T-helper 17 cell (primary cell): ENCODE results near the gene ALCAM. TPM values are rescaled to one million over a fixed set of nuclear protein-coding genes. Genes with fewer than 3 reads are reported as not detected.

Experiments
- ATAC-seq: fragments of 150-1000 bp; cut with Tn5 transposase; 2 replicates; pipeline ENCODE4 v1.10.0; 2021; ENCODE audit warnings: mild to moderate bottlenecking, moderate library complexity
- DNase-seq, 3 donors: peaks; one replicate each; pipeline versions ENCODE4 v3.0.0 to v3.0.0-alpha.2; 2020 to 2021
- H3K9me3 ChIP-seq: one replicate; pipeline ENCODE4 v1.7.0; 2013; ENCODE audit warnings: low read length, mild to moderate bottlenecking; ENCODE audit not compliant: control insufficient read depth, poor library complexity, severe bottlenecking
- H3K27ac Mint-ChIP-seq: one replicate; pipeline ENCODE4 v1.8.0; 2022; ENCODE audit warnings: mild to moderate bottlenecking, moderate library complexity, mixed read lengths
- H3K27me3 Mint-ChIP-seq: one replicate; pipeline ENCODE4 v1.8.0; 2022; ENCODE audit warnings: mixed read lengths
- H3K36me3 Mint-ChIP-seq: one replicate; pipeline ENCODE4 v1.8.0; 2022; ENCODE audit warnings: low read depth, mixed read lengths
- H3K4me1 Mint-ChIP-seq: one replicate; pipeline ENCODE4 v1.8.0; 2022; ENCODE audit warnings: mild to moderate bottlenecking, mixed read lengths
- H3K4me3 Mint-ChIP-seq: one replicate; pipeline ENCODE4 v1.8.0; 2022; ENCODE audit warnings: mild to moderate bottlenecking, moderate library complexity, mixed read lengths
- total RNA-seq, 4 donors: library from RNA in 2 of 4; stranded (reverse) in 2 of 4; gene quantifications; one replicate each; pipeline ENCODE4 v1.2.3 and lab custom pipeline; 2022 to 2026

The ALCAM gene
- total RNA-seq, 2 donors from 2014 or later: 8.4 TPM

- H3K9me3 ChIP-seq: no peaks in the 10 kb centered on the region
- no peak for ATAC-seq
Observed at GRCh38 chr3:105616374-105617121, 249.8 kb downstream of the ALCAM start.

GRCh38 chr3:105618556-105618955 is 251.8 kb downstream of the ALCAM start:
- no peaks in the 10 kb centered on the region for H3K36me3 Mint-ChIP-seq
- no peak overlapping the region for H3K4me3 Mint-ChIP-seq
- H3K27me3 Mint-ChIP-seq: peaks cover 4% of the 10 kb centered on the region
- DNase-seq (no peak), ATAC-seq (no peak)
- no peaks in the 10 kb centered on the region for H3K9me3 ChIP-seq
- no peak overlapping the region for H3K27ac Mint-ChIP-seq
- no peaks in the 10 kb centered on the region for H3K4me1 Mint-ChIP-seq

More at GRCh38 chr3:105616374-105617121, 249.8 kb downstream of the ALCAM start:
- H3K36me3 Mint-ChIP-seq: no peaks in the 10 kb centered on the region
- no peaks in the 10 kb centered on the region for H3K4me1 Mint-ChIP-seq
- H3K27ac Mint-ChIP-seq: no peak overlapping the region
- H3K27me3 Mint-ChIP-seq: peaks cover 4% of the 10 kb centered on the region
- H3K4me3 Mint-ChIP-seq: no peak overlapping the region
- DNase-seq: no peak

- Mint-ChIP-seq H3K27me3 (peaks cover 4% of the 10 kb centered on the region), H3K4me1 (no peaks in the 10 kb centered on the region), H3K27ac (no peak overlapping the region), H3K36me3 (no peaks in the 10 kb centered on the region), H3K4me3 (no peak overlapping the region)
- ATAC-seq (no peak), DNase-seq (no peak)
- H3K9me3 ChIP-seq: no peaks in the 10 kb centered on the region
Observed at GRCh38 chr3:105619651-105620050, 252.9 kb downstream of the ALCAM start.

GRCh38 chr3:105620236-105620635 is 253.5 kb downstream of the ALCAM start:
- H3K9me3 ChIP-seq: no peaks in the 10 kb centered on the region
- no peak for DNase-seq
- no peaks in the 10 kb centered on the region for H3K4me1 Mint-ChIP-seq
- H3K4me3 Mint-ChIP-seq: no peak overlapping the region
- ATAC-seq: no peak
- no peak overlapping the region for H3K27ac Mint-ChIP-seq
- no peaks in the 10 kb centered on the region for H3K36me3 Mint-ChIP-seq
- peaks cover 4% of the 10 kb centered on the region for H3K27me3 Mint-ChIP-seq

- no peaks in the 10 kb centered on the region for H3K36me3 Mint-ChIP-seq
- ATAC-seq (no peak), DNase-seq (no peak)
- no peak overlapping the region for H3K27ac Mint-ChIP-seq
- H3K9me3 ChIP-seq: no peaks in the 10 kb centered on the region
- H3K4me3 Mint-ChIP-seq: no peak overlapping the region
- no peaks in the 10 kb centered on the region for H3K27me3 Mint-ChIP-seq
- no peaks in the 10 kb centered on the region for H3K4me1 Mint-ChIP-seq
Observed at GRCh38 chr3:105622169-105622568, 255.5 kb downstream of the ALCAM start.
